GM20000 (cell line): ENCODE results near the gene FGFBP3.

Source experiments
- DNase-seq: peaks from one replicate; pipeline ENCODE4 v3.0.0; 2012; ENCODE audit warnings: low spot score
- TF ChIP-seq, protein P1 (sequence below): IDR thresholded peaks from 2 replicates; pipeline ENCODE4 v1.5.1; 2012; ENCODE audit warnings: mild to moderate bottlenecking, control low read depth; ENCODE audit errors: extremely low read depth, missing control alignments

Gene FGFBP3

DNA sequence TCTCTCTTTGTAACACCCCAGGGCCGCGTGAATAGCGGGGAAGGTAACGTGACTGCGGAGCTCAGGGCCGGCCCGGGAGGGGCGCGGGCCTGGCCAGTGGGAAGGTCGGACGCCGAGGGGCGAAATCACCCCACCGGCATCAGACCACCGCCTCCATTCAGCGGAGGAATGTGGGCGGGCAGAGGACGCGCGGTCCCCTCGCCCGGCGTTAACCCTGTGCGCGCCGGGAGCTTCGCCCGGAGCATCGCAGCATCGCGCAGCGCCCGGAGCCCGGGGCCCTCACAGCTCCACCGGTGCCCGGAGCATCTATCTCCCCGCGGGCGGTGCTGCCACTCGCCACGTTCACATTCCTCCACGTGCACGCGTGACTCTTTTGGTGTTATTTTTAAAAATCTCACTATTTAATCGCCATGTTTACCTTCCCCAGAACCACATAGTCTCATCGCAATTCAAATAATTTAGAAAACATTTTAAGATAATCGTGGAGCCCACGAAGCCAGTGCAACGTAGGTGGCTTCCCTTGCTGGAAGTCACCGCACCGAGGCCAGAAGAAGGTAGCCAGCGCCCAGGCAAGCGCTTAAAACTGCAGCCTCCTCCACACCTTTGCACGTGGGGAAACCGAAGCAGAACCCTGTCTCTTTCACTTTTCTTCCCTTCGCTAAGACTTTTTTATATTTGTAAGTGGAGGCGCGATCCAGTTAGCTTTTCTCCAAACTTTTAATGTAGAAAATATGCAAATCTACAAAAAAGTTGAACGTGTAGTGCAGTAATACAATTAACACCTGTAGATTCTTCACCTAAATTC is 21.8 kb downstream of the FGFBP3 start:
- TF ChIP-seq, protein P1, sequence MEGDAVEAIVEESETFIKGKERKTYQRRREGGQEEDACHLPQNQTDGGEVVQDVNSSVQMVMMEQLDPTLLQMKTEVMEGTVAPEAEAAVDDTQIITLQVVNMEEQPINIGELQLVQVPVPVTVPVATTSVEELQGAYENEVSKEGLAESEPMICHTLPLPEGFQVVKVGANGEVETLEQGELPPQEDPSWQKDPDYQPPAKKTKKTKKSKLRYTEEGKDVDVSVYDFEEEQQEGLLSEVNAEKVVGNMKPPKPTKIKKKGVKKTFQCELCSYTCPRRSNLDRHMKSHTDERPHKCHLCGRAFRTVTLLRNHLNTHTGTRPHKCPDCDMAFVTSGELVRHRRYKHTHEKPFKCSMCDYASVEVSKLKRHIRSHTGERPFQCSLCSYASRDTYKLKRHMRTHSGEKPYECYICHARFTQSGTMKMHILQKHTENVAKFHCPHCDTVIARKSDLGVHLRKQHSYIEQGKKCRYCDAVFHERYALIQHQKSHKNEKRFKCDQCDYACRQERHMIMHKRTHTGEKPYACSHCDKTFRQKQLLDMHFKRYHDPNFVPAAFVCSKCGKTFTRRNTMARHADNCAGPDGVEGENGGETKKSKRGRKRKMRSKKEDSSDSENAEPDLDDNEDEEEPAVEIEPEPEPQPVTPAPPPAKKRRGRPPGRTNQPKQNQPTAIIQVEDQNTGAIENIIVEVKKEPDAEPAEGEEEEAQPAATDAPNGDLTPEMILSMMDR = no peak
- DNase-seq = peak; percentile 64

DNA sequence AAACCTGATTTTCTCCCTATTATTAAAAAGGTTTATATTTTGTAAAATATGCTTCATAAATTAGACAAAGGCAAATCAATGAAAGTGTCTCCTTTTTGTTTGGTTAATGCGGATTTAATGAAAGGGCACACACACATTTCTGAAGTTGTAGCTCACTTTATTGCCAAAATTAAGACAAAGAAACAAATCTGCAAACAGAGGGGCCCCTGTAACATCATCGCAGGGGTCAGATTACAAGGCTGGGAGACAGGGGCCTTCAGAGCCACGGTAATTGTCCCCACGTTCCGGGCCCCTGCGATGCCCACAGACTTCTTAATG is 22.4 kb downstream of the FGFBP3 start:
- TF ChIP-seq, protein P1 = no peak
- no peak for DNase-seq

DNA sequence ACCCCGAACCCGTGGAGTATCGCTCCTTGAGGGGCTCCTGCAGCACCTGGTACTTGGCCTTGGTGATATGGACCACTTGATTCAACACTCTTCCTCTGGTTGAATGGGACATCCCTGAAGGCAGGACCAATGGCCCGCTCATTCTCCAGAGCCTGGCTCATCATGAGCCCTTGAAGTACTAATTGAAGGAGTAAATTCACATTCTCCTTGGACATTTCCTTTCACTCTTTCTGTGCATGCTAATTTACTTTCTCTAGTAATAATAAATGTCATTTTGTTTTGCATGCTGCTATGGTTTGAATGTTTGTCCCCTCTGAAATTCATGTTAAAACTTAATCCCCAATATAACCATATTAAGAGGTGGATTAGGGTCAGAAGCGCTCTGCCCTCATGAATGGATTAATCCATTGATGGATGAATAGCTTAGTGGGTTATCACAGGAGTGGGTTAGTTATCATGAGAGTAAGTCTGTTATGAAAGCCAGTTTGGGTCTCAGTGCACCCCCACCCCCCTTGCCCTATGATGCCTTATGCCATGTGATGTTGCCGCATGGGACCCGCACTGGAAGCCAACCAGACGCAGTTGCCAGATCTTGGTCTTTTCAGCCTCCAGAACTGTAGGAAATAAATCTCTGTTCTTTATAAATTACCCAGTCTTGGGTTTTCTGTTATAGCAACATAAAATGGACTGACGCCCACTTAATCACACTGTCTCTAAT is 23.8 kb downstream of the FGFBP3 start:
- DNase-seq = no peak
- TF ChIP-seq, protein P1 = no peak

DNA sequence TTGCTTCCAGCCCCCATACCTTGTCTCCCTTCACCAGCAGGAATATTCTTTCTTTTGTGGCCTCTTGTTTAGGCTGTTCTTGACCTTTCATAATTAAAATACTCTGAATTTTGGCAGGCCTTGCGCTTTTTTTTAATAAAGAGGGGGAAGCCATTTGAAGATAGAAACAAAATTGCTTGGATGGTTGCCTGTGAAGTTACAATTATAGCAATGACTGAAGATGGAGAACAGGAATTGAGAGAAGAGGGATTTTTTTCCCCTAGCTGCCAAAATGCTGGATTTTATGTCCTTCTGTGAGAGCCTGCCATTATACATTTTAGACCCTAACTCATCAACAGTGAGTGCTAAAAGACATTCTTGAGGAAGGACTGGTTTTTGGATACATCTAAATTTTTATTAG is 24.8 kb downstream of the FGFBP3 start:
- TF ChIP-seq, protein P1 = no peak
- DNase-seq = no peak

DNA sequence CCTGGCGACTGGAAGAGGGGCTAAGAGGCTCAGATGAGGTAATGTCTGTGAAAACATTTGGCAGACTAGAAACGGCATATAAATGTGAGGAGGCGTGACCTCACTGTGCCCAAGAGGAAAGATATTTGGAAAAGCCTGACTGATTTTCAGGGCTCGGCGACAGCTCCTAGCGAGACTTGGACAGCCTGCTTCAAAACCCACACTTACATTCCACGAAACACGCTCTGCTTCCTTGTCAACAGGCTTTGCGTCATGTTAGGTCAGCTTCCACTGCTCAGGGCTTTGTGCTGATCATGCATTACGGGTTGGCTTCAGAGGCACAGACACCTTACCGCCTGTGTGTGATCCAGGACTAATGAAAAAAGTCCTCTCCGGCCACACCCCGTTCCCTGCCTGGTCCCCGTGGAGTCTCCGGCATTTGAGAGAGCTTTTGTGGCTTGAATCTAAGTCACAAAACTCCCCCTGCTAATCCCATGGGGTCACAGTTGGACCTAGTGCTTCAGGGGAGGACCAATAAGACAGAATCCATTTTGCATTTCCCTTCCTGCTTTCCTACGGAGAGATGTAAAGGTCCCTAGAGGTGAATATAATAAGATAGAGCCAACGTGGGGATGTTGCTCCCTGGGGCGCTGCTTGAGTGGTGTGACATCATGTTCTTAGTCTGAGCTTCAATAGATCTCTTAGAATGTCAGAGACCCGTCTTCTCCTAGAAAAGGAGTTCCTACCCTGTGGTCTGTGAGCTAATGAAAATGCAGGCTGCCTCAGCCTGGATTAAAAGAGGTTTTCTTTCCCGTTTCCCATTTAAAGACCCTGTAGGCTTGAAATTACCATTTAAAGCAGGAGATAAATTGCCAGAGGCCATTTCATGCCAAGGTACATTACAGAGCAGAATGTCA is 25.5 kb downstream of the FGFBP3 start:
- DNase-seq = no peak

DNA sequence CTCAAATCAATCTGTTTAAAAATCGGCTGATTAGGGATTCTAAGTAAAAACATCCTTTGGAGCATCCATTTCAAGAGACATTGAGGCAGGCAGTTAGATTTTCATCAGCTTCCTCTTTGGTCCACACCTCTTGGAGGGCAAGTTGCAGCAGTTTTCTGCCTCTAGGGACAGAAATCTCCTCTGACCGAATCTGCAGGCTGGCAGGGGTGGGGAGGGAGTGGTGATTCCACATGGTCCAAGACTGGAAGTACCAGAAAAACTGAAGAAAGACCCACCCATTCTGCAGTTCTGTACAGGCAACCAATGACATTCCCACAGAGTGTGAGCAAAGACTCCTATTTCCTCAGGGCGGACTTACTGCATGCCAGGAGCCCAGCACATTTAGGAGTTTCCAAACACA is 29.0 kb downstream of the FGFBP3 start:
- DNase-seq = no peak
- TF ChIP-seq, protein P1 = no peak

More for the DNA sequence above, 25.5 kb downstream of the FGFBP3 start:
- TF ChIP-seq, protein P1 = no peak
